ENCODE results near the gene DLGAP5.

- TF ChIP-seq CTCF (conservative IDR thresholded peaks at IDR 0.05 in 1 of 2, IDR thresholded peaks at IDR 0.05 in 1 of 2; ENCODE audit: extremely low read depth in 1 of 2, insufficient read depth in 1 of 2, low read depth in 1 of 2, low read length in 2 of 2) (no peak), EZH2 (IDR thresholded peaks at IDR 0.05; ENCODE audit: borderline replicate concordance, low read length) (no peak)
Observed at GRCh38 chr14:55114720-55115119, 76.7 kb downstream of the DLGAP5 start.
